ENCODE measurements around the gene MGRN1. TPM values are rescaled to one million over a fixed set of nuclear protein-coding genes. Genes with fewer than 3 reads are reported as not detected.

The MGRN1 gene
- total and polyA plus RNA-seq, 2 donors (not counting 3 experiments of a cell fraction or from before 2014, with no cell fraction given) = 15.6 to 73.0 TPM

DNA sequence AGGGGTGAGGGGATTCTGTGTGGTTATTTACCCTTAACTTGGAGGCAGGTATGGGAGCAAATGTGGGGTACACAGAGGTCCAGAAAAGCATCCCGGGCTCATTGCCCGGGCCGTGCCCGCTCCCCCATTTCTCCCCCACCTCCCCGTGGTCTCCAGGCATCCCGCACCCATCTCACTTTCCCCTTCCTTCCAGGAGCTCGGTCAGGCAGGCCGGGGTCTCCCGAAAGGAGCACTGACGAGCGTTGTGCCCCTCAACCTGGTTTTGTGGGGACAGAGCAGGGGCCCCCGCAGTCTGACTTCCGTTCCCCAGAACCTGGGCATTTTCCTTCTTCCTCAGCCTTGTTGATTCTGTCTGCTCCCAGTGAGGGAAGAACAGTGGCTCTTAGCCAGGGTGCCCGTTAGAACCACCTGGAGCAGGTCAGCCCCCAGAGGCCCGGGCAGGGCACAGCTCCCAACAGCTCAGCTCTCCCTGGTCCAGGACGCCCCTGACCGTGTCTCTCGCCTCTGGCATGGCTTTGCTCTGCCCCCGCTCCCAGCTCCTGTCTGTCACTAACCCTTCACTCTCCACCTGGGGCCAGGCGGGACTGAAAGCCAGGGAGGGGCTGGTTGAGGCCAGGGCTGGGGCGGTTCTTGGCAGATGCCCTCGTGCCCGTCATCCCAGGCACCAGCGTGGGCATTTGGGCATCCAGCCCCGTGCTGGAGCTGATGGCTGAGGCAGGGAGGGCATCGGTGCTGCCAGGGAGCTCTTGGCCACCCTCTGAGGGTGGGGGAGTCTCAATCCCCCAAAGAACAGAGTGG lies 56.2 kb downstream of the MGRN1 start:
- no TSS peak for BruUV-seq (replicated peaks)
- H3K27me3 ChIP-seq (ENCODE audit: control insufficient read depth in 2 of 2, insufficient read depth in 2 of 2, low read length in 2 of 2) = no peaks in the 10 kb centered on the region
- dilution Hi-C loops (cut with MboI; ENCODE audit: extremely low pct_ligation_motif_present, low sequenced_read_pairs) = no loop called here
- intact Hi-C loops (cut with micrococcal nuclease) = no loop called here
- POLR2A ChIA-PET = no interaction called here
- no peak overlapping the region for H3K27ac ChIP-seq (ENCODE audit: insufficient read depth, low read depth, low read length)
- no peaks in the 10 kb centered on the region for H3K9me1 ChIP-seq (replicated peaks; ENCODE audit: control insufficient read depth, extremely low read depth, insufficient read depth, low read length)
- TF ChIP-seq GATA2 (IDR thresholded peaks at IDR 0.05; ENCODE audit: insufficient read depth, insufficient read length, low read depth, low read length) (no peak), FOS (IDR thresholded peaks at IDR 0.05; ENCODE audit: borderline replicate concordance, insufficient read depth, low read length) (no peak), POLR2A (IDR thresholded peaks at IDR 0.05; ENCODE audit: low read depth, low read length) (no peak), EZH2 (IDR thresholded peaks at IDR 0.05; ENCODE audit: borderline replicate concordance, low read depth, low read length, severe bottlenecking) (no peak), POLR2AphosphoS5 (IDR thresholded peaks at IDR 0.05; ENCODE audit: insufficient read depth, low read depth, low read length) (no peak), JUN (IDR thresholded peaks at IDR 0.05; ENCODE audit: borderline replicate concordance, insufficient read depth, insufficient read length, low read depth) (no peak), MYC (IDR thresholded peaks at IDR 0.05; ENCODE audit: low read depth, low read length) (no peak)
- TF ChIP-seq, protein P1, sequence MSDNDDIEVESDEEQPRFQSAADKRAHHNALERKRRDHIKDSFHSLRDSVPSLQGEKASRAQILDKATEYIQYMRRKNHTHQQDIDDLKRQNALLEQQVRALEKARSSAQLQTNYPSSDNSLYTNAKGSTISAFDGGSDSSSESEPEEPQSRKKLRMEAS (IDR thresholded peaks at IDR 0.05; ENCODE audit: insufficient read depth, insufficient read length) = no peak
- TF ChIP-seq, protein P2, sequence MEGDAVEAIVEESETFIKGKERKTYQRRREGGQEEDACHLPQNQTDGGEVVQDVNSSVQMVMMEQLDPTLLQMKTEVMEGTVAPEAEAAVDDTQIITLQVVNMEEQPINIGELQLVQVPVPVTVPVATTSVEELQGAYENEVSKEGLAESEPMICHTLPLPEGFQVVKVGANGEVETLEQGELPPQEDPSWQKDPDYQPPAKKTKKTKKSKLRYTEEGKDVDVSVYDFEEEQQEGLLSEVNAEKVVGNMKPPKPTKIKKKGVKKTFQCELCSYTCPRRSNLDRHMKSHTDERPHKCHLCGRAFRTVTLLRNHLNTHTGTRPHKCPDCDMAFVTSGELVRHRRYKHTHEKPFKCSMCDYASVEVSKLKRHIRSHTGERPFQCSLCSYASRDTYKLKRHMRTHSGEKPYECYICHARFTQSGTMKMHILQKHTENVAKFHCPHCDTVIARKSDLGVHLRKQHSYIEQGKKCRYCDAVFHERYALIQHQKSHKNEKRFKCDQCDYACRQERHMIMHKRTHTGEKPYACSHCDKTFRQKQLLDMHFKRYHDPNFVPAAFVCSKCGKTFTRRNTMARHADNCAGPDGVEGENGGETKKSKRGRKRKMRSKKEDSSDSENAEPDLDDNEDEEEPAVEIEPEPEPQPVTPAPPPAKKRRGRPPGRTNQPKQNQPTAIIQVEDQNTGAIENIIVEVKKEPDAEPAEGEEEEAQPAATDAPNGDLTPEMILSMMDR (IDR thresholded peaks at IDR 0.05; ENCODE audit: extremely low read depth in 1 of 2, insufficient read depth in 1 of 2, low read depth in 1 of 2, low read length in 2 of 2) = no peak
- H2AFZ ChIP-seq (ENCODE audit: low read depth, low read length) = no peak overlapping the region
- CTCF ChIA-PET = no interaction called here
- H3K9ac ChIP-seq (replicated peaks; ENCODE audit: extremely low read depth, insufficient read depth, low read length) = no peak overlapping the region
- no peaks in the 10 kb centered on the region for H3K79me2 ChIP-seq (ENCODE audit: control insufficient read depth, insufficient read depth, low read length)
- no peaks in the 10 kb centered on the region for H4K20me1 ChIP-seq (replicated peaks; ENCODE audit: control insufficient read depth, extremely low read depth, insufficient read depth, low read length)
- no peak for FAIRE-seq
- H3K4me1 ChIP-seq (ENCODE audit: control insufficient read depth, extremely low read depth, insufficient read depth, low read length) = no peaks in the 10 kb centered on the region
- peaks cover 4 to 42% of the 10 kb centered on the region in 2 experiments for H3K36me3 ChIP-seq (ENCODE audit: control insufficient read depth in 2 of 2, extremely low read depth in 1 of 2, insufficient read depth in 2 of 2, low read length in 2 of 2)
- no peak overlapping the region for H3K4me2 ChIP-seq (ENCODE audit: insufficient read depth, low read length)
- H3K4me3 ChIP-seq (replicated peaks in 1 of 3; ENCODE audit: insufficient read depth in 1 of 3, low read depth in 1 of 3, low read length in 3 of 3) = no peak overlapping the region
- H3K9me3 ChIP-seq (replicated peaks; ENCODE audit: control insufficient read depth, insufficient read depth, low read length) = no peaks in the 10 kb centered on the region
- no peak for DNase-seq (ENCODE audit: low read depth, low spot score)

Measured in endothelial cell of umbilical vein (primary cell).